ENCODE data around the gene CHERP.

CHERP gene

DNA sequence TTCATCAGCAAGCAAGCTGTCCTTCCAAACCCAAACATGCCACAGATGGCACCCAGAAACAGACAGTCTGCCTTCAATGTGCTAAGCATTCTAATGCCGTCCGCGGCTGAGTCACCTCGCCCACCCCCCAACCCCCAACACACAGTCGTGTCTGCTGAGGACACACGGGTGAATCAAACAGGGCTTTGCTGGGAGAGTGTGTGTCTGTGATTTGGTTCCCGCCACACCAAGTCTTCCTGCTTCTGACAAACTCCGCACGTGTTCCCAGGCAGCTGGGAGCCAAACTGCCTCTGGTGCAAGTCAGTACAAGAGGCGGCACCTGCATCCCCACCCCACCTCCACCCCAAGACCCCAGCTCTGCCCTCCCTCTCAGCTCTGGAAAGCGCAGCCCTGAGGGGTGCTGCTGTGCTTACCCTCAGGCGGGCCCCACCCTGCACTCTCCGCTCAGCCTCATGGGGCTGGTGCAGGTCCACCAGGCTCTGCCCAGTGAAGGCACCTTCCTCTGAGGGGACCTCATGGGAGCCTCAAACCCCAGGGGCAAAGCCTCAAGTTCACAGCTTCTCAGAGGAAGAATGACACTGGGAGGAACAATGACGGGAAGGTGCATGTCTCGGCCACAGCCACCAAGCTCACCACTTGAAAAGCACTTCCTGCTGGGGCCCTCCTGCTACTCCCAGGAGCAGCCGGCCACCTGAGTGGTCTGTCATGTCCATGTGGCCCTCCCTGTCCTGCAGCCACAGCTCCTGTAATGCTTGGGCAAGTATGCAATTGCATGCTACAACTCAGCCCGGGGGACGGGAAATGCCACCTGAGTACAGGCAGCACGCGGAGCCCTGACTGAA is 45.0 kb upstream of the CHERP start:
- no peak for DNase-seq (ENCODE audit: low spot score)
- TF ChIP-seq, protein P1, sequence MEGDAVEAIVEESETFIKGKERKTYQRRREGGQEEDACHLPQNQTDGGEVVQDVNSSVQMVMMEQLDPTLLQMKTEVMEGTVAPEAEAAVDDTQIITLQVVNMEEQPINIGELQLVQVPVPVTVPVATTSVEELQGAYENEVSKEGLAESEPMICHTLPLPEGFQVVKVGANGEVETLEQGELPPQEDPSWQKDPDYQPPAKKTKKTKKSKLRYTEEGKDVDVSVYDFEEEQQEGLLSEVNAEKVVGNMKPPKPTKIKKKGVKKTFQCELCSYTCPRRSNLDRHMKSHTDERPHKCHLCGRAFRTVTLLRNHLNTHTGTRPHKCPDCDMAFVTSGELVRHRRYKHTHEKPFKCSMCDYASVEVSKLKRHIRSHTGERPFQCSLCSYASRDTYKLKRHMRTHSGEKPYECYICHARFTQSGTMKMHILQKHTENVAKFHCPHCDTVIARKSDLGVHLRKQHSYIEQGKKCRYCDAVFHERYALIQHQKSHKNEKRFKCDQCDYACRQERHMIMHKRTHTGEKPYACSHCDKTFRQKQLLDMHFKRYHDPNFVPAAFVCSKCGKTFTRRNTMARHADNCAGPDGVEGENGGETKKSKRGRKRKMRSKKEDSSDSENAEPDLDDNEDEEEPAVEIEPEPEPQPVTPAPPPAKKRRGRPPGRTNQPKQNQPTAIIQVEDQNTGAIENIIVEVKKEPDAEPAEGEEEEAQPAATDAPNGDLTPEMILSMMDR (IDR thresholded peaks at IDR 0.05; ENCODE audit: extremely low read depth, missing control alignments), result no peak

DNA sequence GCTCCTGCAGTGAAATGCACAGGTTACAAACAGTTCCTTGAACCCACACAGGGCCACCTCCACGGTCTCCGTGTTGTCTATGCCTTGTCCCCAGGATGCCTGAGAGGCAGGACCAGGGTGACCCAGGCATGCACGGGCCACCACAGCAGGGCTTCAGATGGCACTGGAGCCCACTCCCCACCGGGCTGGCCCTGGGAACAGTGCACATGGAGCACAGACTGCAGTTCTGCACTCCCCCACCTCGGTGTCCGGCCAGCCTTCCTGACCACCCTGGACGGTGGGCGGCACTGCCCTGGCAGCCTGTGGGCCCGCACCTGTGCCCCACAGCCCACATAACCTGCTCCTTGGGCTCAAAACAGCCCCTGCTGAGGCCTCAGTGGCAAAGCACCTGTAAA is 44.2 kb upstream of the CHERP start:
- TF ChIP-seq, protein P1 (IDR thresholded peaks at IDR 0.05; ENCODE audit: extremely low read depth, missing control alignments), result no peak
- no peak for DNase-seq (ENCODE audit: low spot score)

DNA sequence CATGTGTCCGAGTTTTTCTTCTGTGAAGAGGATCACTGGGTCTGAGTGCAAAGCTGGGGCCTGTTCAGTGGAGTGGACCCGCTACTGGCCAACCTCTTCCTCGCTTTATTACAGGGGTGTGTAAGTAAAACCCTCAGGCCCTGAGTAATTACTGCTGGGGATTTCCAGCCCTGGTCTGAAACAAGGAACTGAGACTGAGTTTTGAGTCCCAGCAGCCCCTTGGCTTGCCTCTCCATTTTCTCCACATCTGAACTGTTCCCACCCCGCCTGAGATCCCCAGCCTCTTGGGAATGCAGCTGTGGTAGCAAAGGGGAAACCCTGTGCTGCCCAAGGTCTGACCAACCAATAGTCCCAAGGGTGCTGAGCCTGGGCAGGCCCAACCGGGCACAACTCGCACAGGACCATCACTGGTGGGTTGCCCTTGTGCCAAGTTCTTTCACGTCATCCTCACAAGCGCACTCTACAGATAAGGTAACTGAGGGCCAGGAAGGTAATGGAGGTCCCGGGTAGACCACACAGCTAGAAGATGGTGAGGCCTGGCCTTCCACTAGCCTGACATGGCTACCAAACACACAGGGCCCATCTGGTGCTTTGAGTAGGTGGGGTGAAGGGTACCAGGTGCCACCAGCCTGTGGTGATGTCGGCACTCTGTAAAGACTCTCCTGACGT is 43.7 kb upstream of the CHERP start:
- peak; percentile 84 for DNase-seq (ENCODE audit: low spot score)
- TF ChIP-seq, protein P1 (IDR thresholded peaks at IDR 0.05; ENCODE audit: extremely low read depth, missing control alignments), result no peak

DNA sequence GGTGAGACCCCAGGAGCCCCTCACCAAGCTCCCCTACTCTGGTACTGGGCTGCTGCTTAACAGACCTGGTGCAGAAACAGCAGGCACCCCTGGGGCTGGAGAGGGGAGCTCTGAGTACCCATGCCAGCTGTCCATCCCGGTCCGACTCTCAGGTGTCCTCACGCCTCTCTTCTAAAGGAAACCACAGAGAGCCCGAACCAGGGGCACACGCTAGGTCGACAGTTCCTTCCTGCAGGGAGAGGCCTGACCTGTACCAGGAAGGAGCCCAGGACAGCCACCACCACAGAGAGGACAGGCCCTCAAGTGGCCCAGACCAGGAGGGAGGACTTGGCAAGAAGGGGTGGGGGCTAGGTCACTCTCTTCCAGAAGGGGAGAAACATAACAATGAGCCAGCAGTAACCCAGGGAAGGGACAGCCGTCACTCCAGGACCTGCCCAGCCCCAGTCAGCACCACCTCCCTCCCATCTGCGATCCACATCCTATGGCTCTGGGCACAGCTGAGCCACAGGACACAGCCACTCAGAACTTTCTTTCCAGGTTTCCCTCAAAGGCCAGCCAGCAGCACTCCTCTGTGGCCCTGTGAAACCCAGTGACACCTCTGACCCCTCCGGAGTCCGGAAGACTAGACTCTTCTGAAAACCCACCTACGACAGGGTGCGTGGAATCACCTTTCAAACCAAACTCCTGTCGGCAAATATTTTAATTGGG is 43.0 kb upstream of the CHERP start:
- TF ChIP-seq, protein P1 (IDR thresholded peaks at IDR 0.05; ENCODE audit: extremely low read depth, missing control alignments), result no peak

DNA sequence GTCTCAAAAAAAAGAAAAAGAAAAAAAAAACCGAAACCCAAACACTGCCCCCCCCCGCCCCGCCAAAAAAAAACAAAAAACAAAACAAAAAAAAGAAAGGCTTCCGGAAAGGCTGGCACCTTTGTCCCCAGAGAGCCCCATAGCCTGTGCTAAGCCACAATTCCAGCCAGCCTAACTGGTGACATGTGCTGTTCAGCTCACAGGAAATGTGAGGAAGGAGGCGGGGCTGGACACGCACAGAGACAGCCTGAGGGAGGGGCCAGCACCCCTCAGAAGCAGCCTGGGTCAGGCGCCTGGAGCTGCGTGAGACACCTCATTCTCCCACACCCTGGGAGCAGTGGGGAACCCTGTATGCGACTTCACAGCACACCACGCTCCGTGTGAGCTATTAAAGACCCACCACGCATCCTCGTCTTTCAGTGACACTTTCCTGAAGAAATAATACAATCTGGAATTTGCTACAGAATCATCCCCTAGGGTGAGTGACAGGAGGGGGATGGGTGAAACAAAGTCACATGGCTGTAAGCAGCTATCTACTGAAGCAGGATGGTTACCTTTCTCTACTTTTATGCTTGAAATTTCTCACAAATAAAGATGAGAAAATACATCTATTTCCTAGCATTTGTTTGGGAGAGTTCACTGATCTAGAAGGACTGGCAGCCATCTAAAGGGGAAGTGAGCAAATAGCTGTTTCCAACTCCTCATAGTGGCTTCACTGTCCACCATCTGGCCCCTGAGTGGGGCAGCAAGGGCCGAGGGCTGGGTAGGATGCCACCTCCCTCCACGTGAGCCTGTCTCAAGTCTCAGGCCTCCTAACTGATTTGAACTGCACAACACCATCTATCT is 42.2 kb upstream of the CHERP start:
- peak; percentile 88 for DNase-seq (ENCODE audit: low spot score)
- TF ChIP-seq, protein P1 (IDR thresholded peaks at IDR 0.05; ENCODE audit: extremely low read depth, missing control alignments), result no peak

More for the DNA sequence above, 43.0 kb upstream of the CHERP start:
- no peak for DNase-seq (ENCODE audit: low spot score)

DNA sequence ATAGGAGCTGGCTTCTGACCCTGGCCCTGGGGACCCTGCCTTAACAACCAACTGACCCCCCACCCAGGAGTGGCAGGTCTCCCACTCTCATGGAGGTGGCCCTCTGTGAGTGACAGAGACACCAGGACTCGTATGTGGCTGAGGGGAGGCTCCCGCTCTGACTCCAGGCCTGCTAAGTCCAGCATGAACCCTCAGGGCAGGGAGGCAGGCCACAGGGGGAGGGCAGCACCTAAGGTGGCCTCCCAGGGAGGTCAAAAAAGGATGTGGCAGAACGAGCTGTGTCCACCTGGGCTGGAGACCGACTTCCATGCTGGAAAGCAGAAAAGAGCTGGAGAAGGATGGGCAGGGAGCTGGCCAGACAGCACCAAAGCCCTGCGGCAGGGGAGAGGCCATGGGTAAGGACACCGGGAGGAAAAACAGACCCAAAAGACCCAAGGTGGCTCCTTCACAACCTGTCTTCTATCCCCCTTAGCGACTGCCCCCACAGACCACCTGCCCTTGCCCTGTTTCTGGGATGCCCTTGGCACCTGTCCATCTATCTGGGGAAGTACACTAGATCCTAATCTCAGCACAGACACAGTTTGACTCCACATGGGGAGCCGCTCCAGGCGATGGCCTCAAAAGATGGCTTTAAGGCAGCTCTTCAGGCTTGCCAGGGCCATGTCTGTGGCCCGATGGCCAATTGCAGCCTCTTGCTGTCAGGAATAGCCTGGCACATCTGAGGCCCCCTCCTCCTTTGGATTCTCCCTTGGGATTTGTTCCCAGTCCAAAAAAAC is 40.4 kb upstream of the CHERP start:
- TF ChIP-seq, protein P1 (IDR thresholded peaks at IDR 0.05; ENCODE audit: extremely low read depth, missing control alignments), result no peak
- DNase-seq (ENCODE audit: low spot score), result no peak
